OCI-LY3 (cell line): ENCODE data around the gene MYPN.

Experiments
- CTCF ChIP-seq: fragments of 200-600, 300-600 bp; sonication (generic); IDR thresholded peaks from 2 replicates; pipeline ENCODE4 v1.5.1; 2014; ENCODE audit warnings: antibody characterized with exemption, low read length, low read depth
- EZH2phosphoT487 ChIP-seq: fragments of 200-600 bp; shearing (Covaris generic); IDR thresholded peaks from 2 replicates; pipeline ENCODE4 v1.6.1; 2018; ENCODE audit warnings: antibody characterized with exemption, mixed run types, low read depth

DNA sequence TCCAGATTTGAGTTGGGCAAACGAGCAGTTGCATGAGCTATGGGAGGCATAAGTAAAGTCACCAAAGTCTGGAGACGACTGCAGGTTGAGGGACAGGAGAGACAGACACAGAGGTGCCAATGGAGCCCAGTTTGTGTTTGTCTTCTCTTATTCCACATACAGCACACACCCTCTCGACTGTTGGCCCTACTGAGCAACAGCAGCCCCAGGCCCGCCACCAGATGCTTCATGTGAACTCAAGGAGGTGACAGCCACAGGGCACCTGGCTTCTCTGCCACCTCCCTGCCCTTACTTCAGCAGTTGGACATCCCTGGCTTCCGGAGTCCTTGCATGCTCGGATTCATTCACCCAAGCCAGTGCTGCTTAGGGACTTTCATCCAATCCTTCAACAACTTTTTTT, 129.1 kb downstream of the MYPN start:
- TF ChIP-seq CTCF (no peak), EZH2phosphoT487 (no peak)
